ENCODE data around the gene ROPN1. TPM values are rescaled to one million over a fixed set of nuclear protein-coding genes. Genes with fewer than 3 reads are reported as not detected.
"Not testable (repeated sequence)": the region's sequence is repeated elsewhere in the genome, so short reads cannot be mapped to it uniquely, and the experiment has no call there.

Gene ROPN1
- total RNA-seq, 2 donors from 2014 or later, result not detected

GRCh38 chr3:123979525-123980501 is 12.1 kb downstream of the ROPN1 start:
- DNase-seq, result peak; percentile 74
- H3K4me3 Mint-ChIP-seq, result peak overlapping the region; percentile 53
- not testable (repeated sequence) for H3K4me1 ChIP-seq (ENCODE audit: control insufficient read depth, insufficient read depth, low read length); H3K27ac ChIP-seq (ENCODE audit: low read depth, low read length); H3K9me3 ChIP-seq (ENCODE audit: control insufficient read depth, low read length); H3K9me3 Mint-ChIP-seq; H3K36me3 Mint-ChIP-seq (ENCODE audit: low read depth); H3K27ac Mint-ChIP-seq; H3K36me3 ChIP-seq (ENCODE audit: control insufficient read depth, insufficient read depth, low read length); H3K4me1 Mint-ChIP-seq; H3K9ac ChIP-seq (ENCODE audit: extremely low read depth, low read length, poor library complexity, severe bottlenecking)
- TF ChIP-seq CTCF (conservative IDR thresholded peaks at IDR 0.05), result peak; percentile 80
- peaks cover 19% of the 10 kb centered on the region for H3K27me3 ChIP-seq (ENCODE audit: control insufficient read depth, insufficient read depth, low read length, poor library complexity, severe bottlenecking)
- WGBS, 2 experiments (ENCODE audit: insufficient coverage in 1 of 2, insufficient read length in 1 of 2), result 31 to 34% methylated on average over 13 to 25 of the region's 29 CpGs
- H3K4me3 ChIP-seq (ENCODE audit: low read length), result peak overlapping the region; percentile 69
- peaks cover 29% of the 10 kb centered on the region for H3K27me3 Mint-ChIP-seq (ENCODE audit: insufficient read depth)

GRCh38 chr3:123976904-123977303 is 15.0 kb downstream of the ROPN1 start:
- WGBS, 2 experiments (ENCODE audit: insufficient coverage in 1 of 2, insufficient read length in 1 of 2), result 80 to 98% methylated on average over 1 to 7 of the region's 7 CpGs
- H3K36me3 ChIP-seq (ENCODE audit: control insufficient read depth, insufficient read depth, low read length); H3K4me1 Mint-ChIP-seq; H3K4me3 ChIP-seq (ENCODE audit: low read length); H3K9me3 ChIP-seq (ENCODE audit: control insufficient read depth, low read length); H3K4me3 Mint-ChIP-seq; DNase-seq; H3K9me3 Mint-ChIP-seq; H3K27ac ChIP-seq (ENCODE audit: low read depth, low read length); H3K9ac ChIP-seq (ENCODE audit: extremely low read depth, low read length, poor library complexity, severe bottlenecking); H3K27ac Mint-ChIP-seq; H3K4me1 ChIP-seq (ENCODE audit: control insufficient read depth, insufficient read depth, low read length); H3K36me3 Mint-ChIP-seq (ENCODE audit: low read depth): not testable (repeated sequence)
- H3K27me3 Mint-ChIP-seq (ENCODE audit: insufficient read depth), result peaks cover 22% of the 10 kb centered on the region
- H3K27me3 ChIP-seq (ENCODE audit: control insufficient read depth, insufficient read depth, low read length, poor library complexity, severe bottlenecking), result peaks cover 17% of the 10 kb centered on the region

- not testable (repeated sequence) for H3K9me3 ChIP-seq (ENCODE audit: control insufficient read depth, low read length); H3K36me3 ChIP-seq (ENCODE audit: control insufficient read depth, insufficient read depth, low read length); H3K27ac Mint-ChIP-seq; H3K4me1 ChIP-seq (ENCODE audit: control insufficient read depth, insufficient read depth, low read length); H3K9me3 Mint-ChIP-seq; H3K27ac ChIP-seq (ENCODE audit: low read depth, low read length); H3K9ac ChIP-seq (ENCODE audit: extremely low read depth, low read length, poor library complexity, severe bottlenecking); H3K4me3 Mint-ChIP-seq; DNase-seq; H3K4me1 Mint-ChIP-seq; H3K36me3 Mint-ChIP-seq (ENCODE audit: low read depth); H3K4me3 ChIP-seq (ENCODE audit: low read length)
- peaks cover 24% of the 10 kb centered on the region for H3K27me3 Mint-ChIP-seq (ENCODE audit: insufficient read depth)
- 96% methylated on average over 3 of the region's 4 CpGs; no CpG with 5 or more reads in 1 of the 2 experiments for WGBS, 2 experiments (ENCODE audit: insufficient coverage in 1 of 2, insufficient read length in 1 of 2)
- H3K27me3 ChIP-seq (ENCODE audit: control insufficient read depth, insufficient read depth, low read length, poor library complexity, severe bottlenecking), result peaks cover 20% of the 10 kb centered on the region
These were observed 15.6 kb downstream of the ROPN1 start for GRCh38 chr3:123976181-123976898.

- not testable (repeated sequence) for DNase-seq; H3K9me3 ChIP-seq (ENCODE audit: control insufficient read depth, low read length); H3K9me3 Mint-ChIP-seq; H3K4me3 ChIP-seq (ENCODE audit: low read length); H3K36me3 ChIP-seq (ENCODE audit: control insufficient read depth, insufficient read depth, low read length); H3K4me1 Mint-ChIP-seq; H3K27ac ChIP-seq (ENCODE audit: low read depth, low read length); H3K36me3 Mint-ChIP-seq (ENCODE audit: low read depth); H3K4me1 ChIP-seq (ENCODE audit: control insufficient read depth, insufficient read depth, low read length); H3K4me3 Mint-ChIP-seq; H3K9ac ChIP-seq (ENCODE audit: extremely low read depth, low read length, poor library complexity, severe bottlenecking); H3K27ac Mint-ChIP-seq
- 100% methylated on average over 2 of the region's 7 CpGs; no CpG with 5 or more reads in 1 of the 2 experiments for WGBS, 2 experiments (ENCODE audit: insufficient coverage in 1 of 2, insufficient read length in 1 of 2)
- H3K27me3 Mint-ChIP-seq (ENCODE audit: insufficient read depth), result peaks cover 20% of the 10 kb centered on the region
- peaks cover 13% of the 10 kb centered on the region for H3K27me3 ChIP-seq (ENCODE audit: control insufficient read depth, insufficient read depth, low read length, poor library complexity, severe bottlenecking)
These were observed 16.9 kb downstream of the ROPN1 start for GRCh38 chr3:123975030-123975429.

All from endodermal cell (in vitro differentiated cells).